Measurements from ENCODE around the gene TDO2. TPM values are rescaled to one million over a fixed set of nuclear protein-coding genes. Genes with fewer than 3 reads are reported as not detected.

Gene TDO2
- total RNA-seq, 1 experiment from 2014 or later, result 0.13 TPM

- Mint-ChIP-seq H3K4me1 (peaks cover 32% of the 10 kb centered on the region), H3K27me3 (ENCODE audit: low read depth) (no peaks in the 10 kb centered on the region), H3K27ac (no peak overlapping the region), H3K9me3 (no peaks in the 10 kb centered on the region), H3K36me3 (no peaks in the 10 kb centered on the region), H3K4me3 (no peak overlapping the region)
- ChIA-PET POLR2A (no interaction called here), CTCF (no interaction called here)
- no peak for DNase-seq (ENCODE audit: low spot score)
- TF ChIP-seq ZMAT4 (CRISPR knock-in tag; IDR thresholded peaks at IDR 0.05), result no peak
- no peak for TF ChIP-seq JUN (CRISPR knock-in tag; IDR thresholded peaks at IDR 0.05)
- TF ChIP-seq SP1 (CRISPR knock-in tag; conservative IDR thresholded peaks at IDR 0.05), result no peak
- no peak for TF ChIP-seq ELF4 (CRISPR knock-in tag; IDR thresholded peaks at IDR 0.05; ENCODE audit: low read depth)
- no peak for TF ChIP-seq GTF2I (CRISPR knock-in tag; conservative IDR thresholded peaks at IDR 0.05)
- no peak for TF ChIP-seq ATF1 (CRISPR knock-in tag; IDR thresholded peaks at IDR 0.05)
- no peak for TF ChIP-seq ZNF396 (CRISPR knock-in tag; IDR thresholded peaks at IDR 0.05; ENCODE audit: borderline replicate concordance)
- no peak for TF ChIP-seq NR1H2 (CRISPR knock-in tag; IDR thresholded peaks at IDR 0.05)
- TF ChIP-seq RELA (CRISPR knock-in tag; IDR thresholded peaks at IDR 0.05; ENCODE audit: borderline replicate concordance), result no peak
- no peak for ATAC-seq
These were observed 3.2 kb downstream of the TDO2 start for GRCh38 chr4:155906554-155907247.

GRCh38 chr4:155907556-155907955, 4.1 kb downstream of the TDO2 start:
- CTCF ChIA-PET, result no interaction called here

GRCh38 chr4:155908187-155909139, 5.0 kb downstream of the TDO2 start:
- DNase-seq (ENCODE audit: low spot score), result no peak
- no peak for ATAC-seq
- H3K4me1 Mint-ChIP-seq, result peaks cover 22% of the 10 kb centered on the region
- ChIA-PET POLR2A (no interaction called here), CTCF (no interaction called here)
- no peak overlapping the region for H3K4me3 Mint-ChIP-seq
- no peak overlapping the region for H3K27ac Mint-ChIP-seq
- no peaks in the 10 kb centered on the region for H3K9me3 Mint-ChIP-seq
- H3K27me3 Mint-ChIP-seq (ENCODE audit: low read depth), result no peaks in the 10 kb centered on the region; the same call in 1 of the 2 replicates
- no peaks in the 10 kb centered on the region for H3K36me3 Mint-ChIP-seq
- TF ChIP-seq ATF6 (CRISPR knock-in tag; IDR thresholded peaks at IDR 0.05), result no peak
- no peak for TF ChIP-seq MLX (CRISPR knock-in tag; IDR thresholded peaks at IDR 0.05)
- TF ChIP-seq TCF7 (CRISPR knock-in tag; IDR thresholded peaks at IDR 0.05; ENCODE audit: low read depth), result no peak
- TF ChIP-seq GRHL2 (CRISPR knock-in tag; IDR thresholded peaks at IDR 0.05; ENCODE audit: insufficient replicate concordance, severe bottlenecking), result no peak
- TF ChIP-seq ESRRA (CRISPR knock-in tag; IDR thresholded peaks at IDR 0.05; ENCODE audit: borderline replicate concordance), result no peak
- TF ChIP-seq ZNF512 (CRISPR knock-in tag; IDR thresholded peaks at IDR 0.05; ENCODE audit: borderline replicate concordance), result no peak
- no peak for TF ChIP-seq USF1 (CRISPR knock-in tag; IDR thresholded peaks at IDR 0.05)

More at GRCh38 chr4:155907556-155907955, 4.1 kb downstream of the TDO2 start:
- Mint-ChIP-seq H3K27me3 (ENCODE audit: low read depth) (no peaks in the 10 kb centered on the region; the same call in 1 of the 2 replicates), H3K27ac (no peak overlapping the region), H3K9me3 (no peaks in the 10 kb centered on the region), H3K4me1 (peaks cover 28% of the 10 kb centered on the region), H3K36me3 (no peaks in the 10 kb centered on the region), H3K4me3 (no peak overlapping the region)
- TF ChIP-seq ETV6 (CRISPR knock-in tag; IDR thresholded peaks at IDR 0.05) (no peak), E2F4 (CRISPR knock-in tag; IDR thresholded peaks at IDR 0.05; ENCODE audit: borderline replicate concordance, low read depth) (no peak), IRF1 (CRISPR knock-in tag; IDR thresholded peaks at IDR 0.05) (no peak), SP1 (CRISPR knock-in tag; conservative IDR thresholded peaks at IDR 0.05) (no peak), ZNF396 (CRISPR knock-in tag; IDR thresholded peaks at IDR 0.05; ENCODE audit: borderline replicate concordance) (no peak), FOXP1 (CRISPR knock-in tag; IDR thresholded peaks at IDR 0.05; ENCODE audit: borderline replicate concordance) (no peak), KAT7 (CRISPR knock-in tag; IDR thresholded peaks at IDR 0.05; ENCODE audit: borderline replicate concordance) (no peak), SOX15 (CRISPR knock-in tag; IDR thresholded peaks at IDR 0.05) (no peak), NR2C2 (CRISPR knock-in tag; IDR thresholded peaks at IDR 0.05) (no peak)
- no peak for ATAC-seq
- POLR2A ChIA-PET, result no interaction called here
- no peak for DNase-seq (ENCODE audit: low spot score)
